ENCODE measurements around the gene EFNA3. TPM values are rescaled to one million over a fixed set of nuclear protein-coding genes. Genes with fewer than 3 reads are reported as not detected.

EFNA3 gene
- total and polyA plus RNA-seq, 9 of the 15 experiments (the other 6 are each of a cell fraction or from before 2014, with no cell fraction given) = 0.59 to 7.9 (median 4.7) TPM

DNA sequence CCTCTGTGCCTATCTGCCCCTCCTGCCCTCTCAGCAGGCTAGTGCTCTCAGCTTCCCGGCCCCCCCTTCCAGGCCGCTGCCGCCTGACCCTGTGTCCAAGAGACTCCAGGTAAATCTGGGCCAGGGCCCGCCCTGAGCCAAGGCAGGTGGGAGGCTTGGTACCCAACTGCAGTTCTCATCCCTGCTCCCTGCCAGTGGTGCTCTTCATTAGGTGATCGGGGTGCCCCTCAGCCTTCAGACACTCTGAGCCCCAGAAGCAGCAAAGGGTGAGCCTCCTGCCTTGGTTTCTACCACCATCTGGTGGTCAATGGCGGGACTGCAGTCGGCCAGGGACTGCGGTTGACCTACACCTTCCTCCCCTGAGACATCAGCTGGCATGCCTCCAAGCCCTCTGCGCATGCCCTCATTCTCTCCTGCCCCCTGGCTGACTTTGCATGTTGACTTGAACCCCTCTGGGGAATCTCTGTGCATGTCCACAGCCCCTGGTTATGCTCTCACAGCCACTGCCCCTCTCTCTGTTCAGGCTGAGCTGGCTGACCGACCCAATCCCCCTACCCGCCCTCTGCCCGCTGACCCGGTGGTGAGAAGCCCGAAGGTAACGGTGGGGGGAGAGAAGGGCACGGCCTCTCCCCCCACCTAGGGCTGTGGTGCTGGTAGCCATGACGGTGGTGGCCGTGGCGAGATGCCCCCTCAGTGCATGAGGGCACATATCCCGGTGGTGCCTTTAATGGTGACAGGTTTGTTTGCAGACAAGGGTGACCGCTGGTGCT lies 17.1 kb upstream of the EFNA3 start (continued):
- TF ChIP-seq ZBTB5 (IDR thresholded peaks at IDR 0.05) (no peak), TGIF2 (CRISPR knock-in tag; IDR thresholded peaks at IDR 0.05) (no peak), ZEB2 (IDR thresholded peaks at IDR 0.05) (no peak), ARID4B (CRISPR knock-in tag; IDR thresholded peaks at IDR 0.05) (peak; percentile 58; the same call in 1 of the 2 replicates), HDAC3 (IDR thresholded peaks at IDR 0.05; ENCODE audit: borderline replicate concordance, partially characterized antibody) (no peak), RBM34 (IDR thresholded peaks at IDR 0.05; ENCODE audit: borderline replicate concordance, insufficient read depth, low read length) (no peak), CBFA2T3 (IDR thresholded peaks at IDR 0.05) (no peak), LCOR (CRISPR knock-in tag; IDR thresholded peaks at IDR 0.05) (no peak), FOXK2 (conservative IDR thresholded peaks at IDR 0.05 in 1 of 2, IDR thresholded peaks at IDR 0.05 in 1 of 2; ENCODE audit: low read depth in 2 of 2) (peak in 1 of 2 experiments; percentile 49; a peak in 1 of 4 replicates), PTBP1 (IDR thresholded peaks at IDR 0.05; ENCODE audit: low read depth, low read length) (no peak), ARID2 (IDR thresholded peaks at IDR 0.05) (peak; percentile 90), FOXP4 (CRISPR knock-in tag; IDR thresholded peaks at IDR 0.05; ENCODE audit: borderline replicate concordance) (0 out of 2 replicates have a peak, but pooled peaks have one; percentile 27), RBFOX2 (IDR thresholded peaks at IDR 0.05; ENCODE audit: low read depth, low read length) (peak; percentile 43; the same call in 1 of the 2 replicates), GABPB1 (CRISPR knock-in tag; IDR thresholded peaks at IDR 0.05) (peak; percentile 47; the same call in 1 of the 2 replicates), NRF1 (conservative IDR thresholded peaks at IDR 0.05 in 1 of 2, IDR thresholded peaks at IDR 0.05 in 1 of 2) (peak; percentile 86 to 89), SPI1 (IDR thresholded peaks at IDR 0.05; ENCODE audit: borderline replicate concordance, low read depth, low read length) (0 out of 2 replicates have a peak, but pooled peaks have one; percentile 7), FUS (optimal IDR thresholded peaks at IDR 0.05; ENCODE audit: low read depth, low read length) (no peak), ZNF717 (CRISPR knock-in tag; IDR thresholded peaks at IDR 0.05) (no peak), ZNF134 (CRISPR knock-in tag; conservative IDR thresholded peaks at IDR 0.05) (no peak), TBP (optimal IDR thresholded peaks at IDR 0.05; ENCODE audit: low read depth, low read length) (peak; percentile 19), WHSC1 (IDR thresholded peaks at IDR 0.05; ENCODE audit: low read length) (no peak)
